Smooth muscle cell (in vitro differentiated cells): ENCODE measurements around the gene EHD1. TPM values are rescaled to one million over a fixed set of nuclear protein-coding genes. Genes with fewer than 3 reads are reported as not detected.

Experiments used
- DNase-seq: peaks from one replicate; lab custom pipeline; 2025; ENCODE audit not compliant: unreplicated experiment; lab: John Stamatoyannopoulos, UW
- H2AFZ ChIP-seq: fragments of 200-600 bp; sonication (generic); 2 replicates; pipeline ENCODE4 v1.6.0; 2016; ENCODE audit warnings: antibody characterized with exemption, low read depth, mild to moderate bottlenecking
- H3F3A ChIP-seq: fragments of 200-600 bp; sonication (generic); 2 replicates; pipeline ENCODE4 v1.6.0; 2017; ENCODE audit warnings: antibody characterized with exemption, low read depth
- H3K27ac ChIP-seq: fragments of 200-600 bp; sonication (generic); 2 replicates; pipeline ENCODE4 v1.5.1; 2016; ENCODE audit warnings: low read depth, mild to moderate bottlenecking
- H3K27me3 ChIP-seq: fragments of 200-600 bp; sonication (generic); 2 replicates; pipeline ENCODE4 v1.6.1; 2016; ENCODE audit warnings: low read depth, mild to moderate bottlenecking
- H3K36me3 ChIP-seq: fragments of 200-600 bp; sonication (generic); 2 replicates; pipeline ENCODE4 v1.5.1; 2016; ENCODE audit warnings: low read depth
- H3K4me1 ChIP-seq: fragments of 200-600 bp; sonication (generic); 2 replicates; pipeline ENCODE4 v1.5.1; 2016; ENCODE audit warnings: low read depth
- H3K4me2 ChIP-seq: fragments of 200-600 bp; sonication (generic); 2 replicates; pipeline ENCODE4 v1.6.0; 2016; ENCODE audit warnings: mild to moderate bottlenecking
- H3K4me3 ChIP-seq: fragments of 200-600 bp; sonication (generic); 2 replicates; pipeline ENCODE4 v1.5.1; 2016; ENCODE audit warnings: mild to moderate bottlenecking
- H3K79me2 ChIP-seq: fragments of 200-600 bp; sonication (generic); 2 replicates; pipeline ENCODE4 v1.6.0; 2016; ENCODE audit warnings: low read depth, mild to moderate bottlenecking
- H3K9ac ChIP-seq: fragments of 200-600 bp; sonication (generic); 2 replicates; pipeline ENCODE4 v1.6.0; 2016; ENCODE audit warnings: low read depth
- H3K9me3 ChIP-seq: fragments of 200-600 bp; sonication (generic); replicated peaks from 2 replicates; pipeline ENCODE4 v1.5.1; 2016; ENCODE audit warnings: low read depth
- H4K20me1 ChIP-seq: fragments of 200-600 bp; sonication (generic); 2 replicates; pipeline ENCODE4 v1.6.0; 2016; ENCODE audit warnings: low read depth
- WGBS: methylation state at CpG from one replicate; pipeline ENCODE4 v1.1.7; 2016; ENCODE audit warnings: low lambda C conversion rate; 5-methylcytosine and 5-hydroxymethylcytosine counted together
- polyA plus RNA-seq: library from polyadenylated mRNA; unstranded; fragments of >200 nt; fragmentation: Nextera tagmentation; extraction: Ambion mirVana; gene quantifications from 2 replicates; pipeline ENCODE4 v1.2.1, GENCODE V29; 2016
- total RNA-seq: library from RNA; depleted of rRNA; stranded (reverse); fragments of >200 nt; gene quantifications from 2 replicates; pipeline ENCODE4 v1.2.3, GENCODE V29; 2014
- TF ChIP-seq, protein P1 (sequence below): fragments of 200-600 bp; sonication (generic); IDR thresholded peaks from 2 replicates; pipeline ENCODE4 v1.5.1; 2017; ENCODE audit warnings: borderline replicate concordance, mild to moderate bottlenecking, antibody characterized with exemption; ENCODE audit not compliant: insufficient read depth, poor library complexity, severe bottlenecking

The EHD1 gene
- total and polyA plus RNA-seq, 2 experiments from 2014 or later: 42.8 to 59.8 TPM

DNA sequence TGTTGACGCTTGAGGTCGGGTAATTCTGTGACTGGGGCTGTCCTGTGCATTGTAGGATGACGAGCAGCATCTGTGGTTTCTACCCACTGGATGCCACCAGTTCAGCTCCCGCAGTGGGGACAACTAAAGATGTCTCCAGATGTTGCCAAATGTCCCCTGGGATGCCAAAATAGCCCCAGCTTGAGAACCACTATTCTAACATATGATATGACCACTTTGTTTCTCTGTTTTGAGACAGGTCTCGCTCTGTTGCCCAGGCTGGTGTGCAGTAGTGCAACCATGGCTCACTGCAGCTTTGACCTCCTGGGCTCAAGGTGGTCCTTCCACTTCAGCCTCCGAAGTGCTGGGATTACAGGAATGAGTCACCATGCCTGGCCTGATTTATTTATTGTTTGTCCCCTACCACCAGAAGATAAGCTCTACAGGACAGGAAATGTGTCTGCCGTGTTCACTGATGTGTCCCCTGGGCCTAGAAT is 63.7 kb downstream of the EHD1 start:
- TF ChIP-seq, protein P1, sequence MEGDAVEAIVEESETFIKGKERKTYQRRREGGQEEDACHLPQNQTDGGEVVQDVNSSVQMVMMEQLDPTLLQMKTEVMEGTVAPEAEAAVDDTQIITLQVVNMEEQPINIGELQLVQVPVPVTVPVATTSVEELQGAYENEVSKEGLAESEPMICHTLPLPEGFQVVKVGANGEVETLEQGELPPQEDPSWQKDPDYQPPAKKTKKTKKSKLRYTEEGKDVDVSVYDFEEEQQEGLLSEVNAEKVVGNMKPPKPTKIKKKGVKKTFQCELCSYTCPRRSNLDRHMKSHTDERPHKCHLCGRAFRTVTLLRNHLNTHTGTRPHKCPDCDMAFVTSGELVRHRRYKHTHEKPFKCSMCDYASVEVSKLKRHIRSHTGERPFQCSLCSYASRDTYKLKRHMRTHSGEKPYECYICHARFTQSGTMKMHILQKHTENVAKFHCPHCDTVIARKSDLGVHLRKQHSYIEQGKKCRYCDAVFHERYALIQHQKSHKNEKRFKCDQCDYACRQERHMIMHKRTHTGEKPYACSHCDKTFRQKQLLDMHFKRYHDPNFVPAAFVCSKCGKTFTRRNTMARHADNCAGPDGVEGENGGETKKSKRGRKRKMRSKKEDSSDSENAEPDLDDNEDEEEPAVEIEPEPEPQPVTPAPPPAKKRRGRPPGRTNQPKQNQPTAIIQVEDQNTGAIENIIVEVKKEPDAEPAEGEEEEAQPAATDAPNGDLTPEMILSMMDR: no peak
- Histone ChIP-seq H3K9me3 (no peaks in the 10 kb centered on the region), H2AFZ (no peak overlapping the region), H4K20me1 (no peaks in the 10 kb centered on the region), H3K4me3 (no peak overlapping the region), H3K9ac (no peak overlapping the region), H3F3A (no peaks in the 10 kb centered on the region), H3K4me1 (peaks cover under 1% of the 10 kb centered on the region), H3K79me2 (no peaks in the 10 kb centered on the region), H3K36me3 (no peaks in the 10 kb centered on the region), H3K27ac (no peak overlapping the region), H3K4me2 (no peak overlapping the region), H3K27me3 (no peaks in the 10 kb centered on the region)
- no peak for DNase-seq
- WGBS: 60% methylated on average over 7 of the region's 7 CpGs

DNA sequence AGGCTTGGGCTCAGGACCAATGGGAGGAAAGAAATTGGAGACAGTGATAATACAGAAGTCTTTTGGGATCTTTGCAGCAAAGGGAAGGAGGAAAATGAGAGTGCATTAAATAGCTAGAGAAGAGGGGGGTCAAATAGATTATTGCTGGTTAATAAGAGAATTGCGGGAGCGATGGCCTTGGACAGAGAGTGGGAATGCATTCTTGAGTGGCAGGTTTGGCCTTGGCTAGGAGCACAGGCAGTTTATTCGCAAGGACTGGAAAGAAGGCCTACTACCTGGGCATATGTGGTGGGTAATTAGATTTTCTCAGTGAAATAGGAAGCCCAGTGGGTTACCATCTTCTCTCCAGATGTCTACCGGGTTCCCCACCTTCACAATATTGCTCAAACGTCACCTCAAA is 64.6 kb downstream of the EHD1 start:
- Histone ChIP-seq H3K36me3 (no peaks in the 10 kb centered on the region), H3K4me2 (no peak overlapping the region), H3K79me2 (no peaks in the 10 kb centered on the region), H3K27me3 (no peaks in the 10 kb centered on the region), H3K9me3 (no peaks in the 10 kb centered on the region), H3F3A (no peaks in the 10 kb centered on the region), H3K27ac (no peak overlapping the region), H3K4me1 (peaks cover 6% of the 10 kb centered on the region), H2AFZ (no peak overlapping the region), H4K20me1 (no peaks in the 10 kb centered on the region), H3K4me3 (no peak overlapping the region), H3K9ac (no peak overlapping the region)
- TF ChIP-seq, protein P1: no peak
- 96% methylated on average over 5 of the region's 5 CpGs for WGBS
- no peak for DNase-seq

DNA sequence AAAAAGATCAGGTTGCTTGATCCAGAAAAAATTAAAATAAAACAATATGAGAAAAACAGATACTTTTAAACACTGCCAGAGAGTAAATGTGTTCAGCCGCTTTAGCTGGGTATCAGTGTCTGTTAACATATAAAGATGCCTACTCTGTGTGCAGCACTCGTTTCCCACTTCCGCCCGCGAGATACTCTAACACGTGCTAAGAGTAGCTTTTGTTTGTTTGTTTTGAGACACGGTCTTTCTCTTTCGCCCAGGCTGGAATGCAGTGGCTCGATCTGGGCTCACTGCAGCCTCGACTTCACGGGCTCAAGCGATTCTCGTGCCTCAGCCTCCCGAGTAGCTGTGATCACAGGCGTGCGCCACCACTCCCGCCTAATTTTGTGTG is 67.5 kb downstream of the EHD1 start:
- Histone ChIP-seq H3K4me2 (peak overlapping the region; percentile 94), H3K9me3 (no peaks in the 10 kb centered on the region), H4K20me1 (peaks cover 3% of the 10 kb centered on the region), H2AFZ (peak overlapping the region; percentile 90), H3F3A (no peaks in the 10 kb centered on the region), H3K4me1 (peaks cover 6% of the 10 kb centered on the region), H3K27ac (no peak overlapping the region), H3K4me3 (peak overlapping the region; percentile 85), H3K79me2 (no peaks in the 10 kb centered on the region), H3K27me3 (no peaks in the 10 kb centered on the region), H3K9ac (no peak overlapping the region), H3K36me3 (no peaks in the 10 kb centered on the region)
- 52% methylated on average over 17 of the region's 17 CpGs for WGBS
- TF ChIP-seq, protein P1: no peak
- no peak for DNase-seq

DNA sequence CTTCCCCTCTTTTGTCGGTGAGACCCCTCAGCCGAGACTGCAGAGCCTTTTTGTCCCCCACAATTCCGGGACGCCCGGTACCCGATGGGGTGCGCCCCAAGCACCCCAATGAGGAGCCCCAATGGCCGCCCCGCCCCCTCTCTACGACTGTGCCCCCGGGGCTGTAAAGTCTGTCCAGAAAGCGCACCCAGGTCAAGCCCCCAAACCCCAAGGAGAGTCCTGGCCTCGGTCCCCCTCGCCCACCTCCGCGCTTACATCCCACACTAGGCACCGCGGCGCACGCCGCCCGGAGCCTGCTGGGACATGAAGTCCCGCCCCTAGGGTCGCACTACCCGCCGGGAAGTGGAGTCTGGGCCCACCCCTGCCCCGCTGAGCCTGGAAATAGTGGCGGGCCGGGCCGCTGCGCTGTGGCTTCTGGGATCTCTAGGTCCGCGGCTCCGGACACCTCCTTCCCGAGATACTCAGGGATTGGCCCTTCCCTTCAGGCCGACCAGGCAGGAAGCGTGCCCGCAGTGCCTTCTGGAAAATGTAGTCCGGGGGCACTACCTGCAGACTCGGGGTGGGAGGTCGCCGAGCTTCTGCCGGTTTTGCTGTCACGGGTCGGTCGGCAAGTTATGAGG is 68.0 kb downstream of the EHD1 start, which contains the start of gene MEN1:
Gene MEN1, minus strand, starts transcription at position 281 of the 620 bp plus-strand sequence. CDS start 442 bp downstream, outside the sequence.
- Histone ChIP-seq H3K9ac (peak within 1 kb of the TSS; percentile 31), H4K20me1 (peaks cover 3% of the 10 kb centered on the region), H3K4me2 (peak within 1 kb of the TSS; percentile 94), H3K4me3 (peak within 1 kb of the TSS; percentile 85), H3K36me3 (no peaks in the 10 kb centered on the region), H3K79me2 (no peaks in the 10 kb centered on the region), H2AFZ (peak within 1 kb of the TSS; percentile 90), H3F3A (no peaks in the 10 kb centered on the region), H3K27me3 (no peaks in the 10 kb centered on the region), H3K27ac (no peak within 1 kb of the TSS), H3K4me1 (peaks cover 6% of the 10 kb centered on the region), H3K9me3 (no peaks in the 10 kb centered on the region)
- under 1% methylated on average over 42 of the region's 46 CpGs for WGBS
- TF ChIP-seq, protein P1: no peak
- DNase-seq: peak; percentile 79
